Measurements from ENCODE around the gene GPR39.

GRCh38 chr2:132426033-132426432 lies 9.4 kb downstream of the GPR39 start:
- TF ChIP-seq CTCF (IDR thresholded peaks at IDR 0.05) (no peak), POLR2A (IDR thresholded peaks at IDR 0.05) (no peak)

All from body of pancreas (tissue), 4 donors.